WTC11 (cell line): ENCODE measurements around the gene TTC7B.

Source experiments
- AFF4 ChIP-seq: sonication (generic); formaldehyde crosslinking; IDR thresholded peaks from 2 replicates; pipeline ENCODE4 v1.8.1; 2023; ENCODE audit warnings: mild to moderate bottlenecking, missing genetic modification reagents, borderline replicate concordance
- CBFB ChIP-seq: sonication (generic); formaldehyde crosslinking; IDR thresholded peaks from 2 replicates; pipeline ENCODE4 v1.8.1; 2022; ENCODE audit warnings: mild to moderate bottlenecking, low read depth, missing genetic modification reagents
- CTCF ChIP-seq: fragments of 200-600 bp; IDR thresholded peaks from 2 replicates; pipeline ENCODE4 v1.8.0; 2022; ENCODE audit warnings: antibody characterized with exemption
- MLX ChIP-seq: sonication (generic); formaldehyde crosslinking; IDR thresholded peaks from 2 replicates; pipeline ENCODE4 v1.8.1; 2023; ENCODE audit warnings: mild to moderate bottlenecking, missing genetic modification reagents, moderate library complexity
- ZMAT4 ChIP-seq: fragments of 250-450 bp; sonication (Bioruptor Pico); IDR thresholded peaks from 2 replicates; pipeline ENCODE4 v1.9.0; 2021; ENCODE audit warnings: mild to moderate bottlenecking
- ZNF138 ChIP-seq: sonication (generic); formaldehyde crosslinking; conservative IDR thresholded peaks from 2 replicates; pipeline ENCODE4 v1.8.1; 2022; ENCODE audit warnings: mild to moderate bottlenecking, moderate library complexity, missing genetic modification reagents
- ZNF232 ChIP-seq: sonication (generic); formaldehyde crosslinking; IDR thresholded peaks from 2 replicates; pipeline ENCODE4 v1.8.0; 2022; ENCODE audit warnings: mild to moderate bottlenecking, missing genetic modification reagents
- ZNF512 ChIP-seq: sonication (generic); formaldehyde crosslinking; IDR thresholded peaks from 2 replicates; pipeline ENCODE4 v1.8.1; 2022; ENCODE audit warnings: missing genetic modification reagents, borderline replicate concordance

GRCh38 chr14:90641168-90641567, 175.1 kb downstream of the TTC7B start:
- TF ChIP-seq CTCF (no peak), ZNF512 (no peak), CBFB (CRISPR knock-in tag) (no peak), ZMAT4 (no peak), ZNF138 (CRISPR knock-in tag) (no peak), ZNF232 (CRISPR knock-in tag) (no peak), MLX (CRISPR knock-in tag) (no peak), AFF4 (CRISPR knock-in tag) (no peak)
